Neural progenitor cell (in vitro differentiated cells): Measurements from ENCODE around the gene TTLL10.

Experiments
- EZH2 ChIP-seq: fragments of 200-600 bp; sonication (generic); IDR thresholded peaks from 2 replicates; pipeline ENCODE4 v1.6.1; 2017; ENCODE audit warnings: antibody characterized with exemption, mild to moderate bottlenecking, moderate library complexity
- TF ChIP-seq, protein P1 (sequence below): fragments of 200-600 bp; sonication (generic); IDR thresholded peaks from 2 replicates; pipeline ENCODE4 v1.5.1; 2017; ENCODE audit warnings: antibody characterized with exemption, mild to moderate bottlenecking

GRCh38 chr1:1196431-1197187 lies 22.9 kb downstream of the TTLL10 start:
- TF ChIP-seq, protein P1, sequence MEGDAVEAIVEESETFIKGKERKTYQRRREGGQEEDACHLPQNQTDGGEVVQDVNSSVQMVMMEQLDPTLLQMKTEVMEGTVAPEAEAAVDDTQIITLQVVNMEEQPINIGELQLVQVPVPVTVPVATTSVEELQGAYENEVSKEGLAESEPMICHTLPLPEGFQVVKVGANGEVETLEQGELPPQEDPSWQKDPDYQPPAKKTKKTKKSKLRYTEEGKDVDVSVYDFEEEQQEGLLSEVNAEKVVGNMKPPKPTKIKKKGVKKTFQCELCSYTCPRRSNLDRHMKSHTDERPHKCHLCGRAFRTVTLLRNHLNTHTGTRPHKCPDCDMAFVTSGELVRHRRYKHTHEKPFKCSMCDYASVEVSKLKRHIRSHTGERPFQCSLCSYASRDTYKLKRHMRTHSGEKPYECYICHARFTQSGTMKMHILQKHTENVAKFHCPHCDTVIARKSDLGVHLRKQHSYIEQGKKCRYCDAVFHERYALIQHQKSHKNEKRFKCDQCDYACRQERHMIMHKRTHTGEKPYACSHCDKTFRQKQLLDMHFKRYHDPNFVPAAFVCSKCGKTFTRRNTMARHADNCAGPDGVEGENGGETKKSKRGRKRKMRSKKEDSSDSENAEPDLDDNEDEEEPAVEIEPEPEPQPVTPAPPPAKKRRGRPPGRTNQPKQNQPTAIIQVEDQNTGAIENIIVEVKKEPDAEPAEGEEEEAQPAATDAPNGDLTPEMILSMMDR: no peak
- no peak for TF ChIP-seq EZH2
